A673 (cell line): ENCODE results near the gene EGR2. TPM values are rescaled to one million over a fixed set of nuclear protein-coding genes. Genes with fewer than 3 reads are reported as not detected.

Experiments used
- BruUV-seq: library from RNA; stranded (reverse); fragments of 400-500 nt; replicated peaks from 2 replicates; lab custom pipeline; 2021; lab: Mats Ljungman, UMichigan
- CTCF ChIA-PET: fragments of 300-600 bp; sonication (Branson Sonifier 250); formaldehyde crosslinking; loops from one replicate; lab custom pipeline; 2022; ENCODE audit warnings: antibody characterized with exemption; lab: Charles Lee
- POLR2A ChIA-PET: fragments of 300-600 bp; sonication (Branson Sonifier 250); formaldehyde crosslinking; loops from one replicate; lab custom pipeline; 2022; ENCODE audit warnings: antibody characterized with exemption; ENCODE audit not compliant: low non-redundant PET; lab: Charles Lee
- DNase-seq: peaks from one replicate; pipeline ENCODE4 v3.0.0-alpha.2; 2015; ENCODE audit warnings: low spot score
- H3K27ac ChIP-seq: fragments of 200-600 bp; sonication (generic); 2 replicates; pipeline ENCODE4 v1.5.1; 2016; ENCODE audit warnings: mixed run types, low read depth, mild to moderate bottlenecking, mixed read lengths, antibody characterized with exemption, low read length; ENCODE audit not compliant: poor library complexity, severe bottlenecking
- H3K27me3 ChIP-seq: fragments of 200-600 bp; sonication (generic); replicated peaks from 2 replicates; pipeline ENCODE4 v1.6.1; 2017; ENCODE audit warnings: mixed run types, low read depth, mild to moderate bottlenecking, mixed read lengths, antibody characterized with exemption, low read length; ENCODE audit not compliant: insufficient read depth, poor library complexity
- H3K36me3 ChIP-seq: fragments of 200-600 bp; sonication (generic); 2 replicates; pipeline ENCODE4 v1.6.1; 2016; ENCODE audit warnings: mixed run types, mild to moderate bottlenecking, mixed read lengths, antibody characterized with exemption, low read length; ENCODE audit not compliant: insufficient read depth, poor library complexity, severe bottlenecking
- H3K4me1 ChIP-seq: fragments of 200-600 bp; sonication (generic); 2 replicates; pipeline ENCODE4 v1.6.1; 2017; ENCODE audit warnings: mixed run types, mild to moderate bottlenecking, mixed read lengths, antibody characterized with exemption, low read length; ENCODE audit not compliant: insufficient read depth, poor library complexity, severe bottlenecking
- H3K4me3 ChIP-seq: fragments of 200-600 bp; sonication (generic); 2 replicates; pipeline ENCODE4 v1.5.1; 2016; ENCODE audit warnings: low read depth, mixed run types, mild to moderate bottlenecking, mixed read lengths, low read length; ENCODE audit not compliant: poor library complexity, severe bottlenecking
- H3K9me3 ChIP-seq: fragments of 200-600 bp; sonication (generic); 2 replicates; pipeline ENCODE4 v1.6.1; 2016; ENCODE audit warnings: mixed run types, low read depth, mild to moderate bottlenecking, mixed read lengths, antibody characterized with exemption, low read length; ENCODE audit not compliant: poor library complexity, severe bottlenecking
- CTCF ChIP-seq: fragments of 300-800, 200-600 bp; sonication (generic); conservative IDR thresholded peaks from 2 replicates; pipeline ENCODE4 v1.5.1; 2017; ENCODE audit warnings: low read depth, mild to moderate bottlenecking, antibody characterized with exemption, low read length, moderate library complexity, mixed read lengths
- EZH2 ChIP-seq: fragments of 200-600 bp; sonication (generic); IDR thresholded peaks from 2 replicates; pipeline ENCODE4 v1.6.1; 2017; ENCODE audit warnings: borderline replicate concordance, low read depth, mild to moderate bottlenecking, mixed read lengths, antibody characterized with exemption, low read length; ENCODE audit not compliant: poor library complexity, severe bottlenecking
- intact Hi-C: fragments of 100-400 bp; cut with micrococcal nuclease; formaldehyde crosslinking; loops from one replicate; pipeline ENCODE4 v1.10.0; 2022; ENCODE audit not compliant: unreplicated experiment
- total RNA-seq: library from RNA; stranded (reverse); gene quantifications from 2 replicates; pipeline ENCODE4 v1.2.3, GENCODE V29; 2021

Gene EGR2
- total RNA-seq, 1 experiment from 2014 or later = 18.3 TPM

GRCh38 chr10:62818426-62819011, 2.4 kb upstream of the EGR2 start:
- H3K27me3 ChIP-seq = peaks cover 5% of the 10 kb centered on the region
- no TSS peak for BruUV-seq
- POLR2A ChIA-PET = no interaction called here

GRCh38 chr10:62817766-62818425, 1.7 kb upstream of the EGR2 start:
- Histone ChIP-seq H3K27me3 (peaks cover 5% of the 10 kb centered on the region), H3K9me3 (no peaks in the 10 kb centered on the region), H3K27ac (peak overlapping the region; percentile 95), H3K4me3 (peak overlapping the region; percentile 62), H3K4me1 (peaks cover 7% of the 10 kb centered on the region), H3K36me3 (peaks cover 8% of the 10 kb centered on the region)
- peak; percentile 75 for DNase-seq
- POLR2A ChIA-PET = no interaction called here
- no TSS peak for BruUV-seq
- CTCF ChIA-PET = interaction anchor here (0.5 to 1.4 kb wide), 15 partner anchors 13 to 1136 kb away, joined by 3 to 7 read pairs (median 5); no protein-coding TSS in a partner anchor
- intact Hi-C loops = loop anchor here (2.0 to 10.0 kb wide), 6 partner anchors 126 to 553 kb away; partner anchors contain the start of gene RTKN2
- peak; percentile 73 for TF ChIP-seq CTCF
- no peak for TF ChIP-seq EZH2

More at GRCh38 chr10:62818426-62819011, 2.4 kb upstream of the EGR2 start:
- peaks cover 6% of the 10 kb centered on the region for H3K36me3 ChIP-seq
- intact Hi-C loops = loop anchor here (5.0 to 10.0 kb wide), 5 partner anchors 126 to 554 kb away; partner anchors contain the start of gene RTKN2
- DNase-seq = peak; percentile 44
- H3K4me3 ChIP-seq = peak overlapping the region; percentile 62
- no peak for TF ChIP-seq EZH2
- TF ChIP-seq CTCF = no peak
- H3K9me3 ChIP-seq = no peaks in the 10 kb centered on the region
- peaks cover 7% of the 10 kb centered on the region for H3K4me1 ChIP-seq
- CTCF ChIA-PET = interaction anchor here (0.5 to 1.4 kb wide), 8 partner anchors 188 to 574 kb away, joined by 3 to 10 read pairs (median 5); no protein-coding TSS in a partner anchor
- H3K27ac ChIP-seq = no peak overlapping the region

GRCh38 chr10:62817121-62817765, 1.1 kb upstream of the EGR2 start:
- H3K9me3 ChIP-seq = no peaks in the 10 kb centered on the region
- peaks cover 8% of the 10 kb centered on the region for H3K36me3 ChIP-seq
- H3K4me3 ChIP-seq = peak overlapping the region; percentile 62
- peak overlapping the region; percentile 95 for H3K27ac ChIP-seq
- DNase-seq = peak; percentile 39
- intact Hi-C loops = loop anchor here (2.0 to 10.0 kb wide), 6 partner anchors 125 to 552 kb away; partner anchors contain the start of gene RTKN2
- peaks cover 7% of the 10 kb centered on the region for H3K4me1 ChIP-seq
- POLR2A ChIA-PET = no interaction called here
- H3K27me3 ChIP-seq = peaks cover 5% of the 10 kb centered on the region
- BruUV-seq = TSS peak; percentile 93
- CTCF ChIA-PET = interaction anchor here (0.6 to 1.4 kb wide), 14 partner anchors 13 to 1136 kb away, joined by 3 to 7 read pairs (median 5); no protein-coding TSS in a partner anchor
- no peak for TF ChIP-seq EZH2
